ENCODE measurements around the gene PRSS12.

Gene PRSS12

DNA sequence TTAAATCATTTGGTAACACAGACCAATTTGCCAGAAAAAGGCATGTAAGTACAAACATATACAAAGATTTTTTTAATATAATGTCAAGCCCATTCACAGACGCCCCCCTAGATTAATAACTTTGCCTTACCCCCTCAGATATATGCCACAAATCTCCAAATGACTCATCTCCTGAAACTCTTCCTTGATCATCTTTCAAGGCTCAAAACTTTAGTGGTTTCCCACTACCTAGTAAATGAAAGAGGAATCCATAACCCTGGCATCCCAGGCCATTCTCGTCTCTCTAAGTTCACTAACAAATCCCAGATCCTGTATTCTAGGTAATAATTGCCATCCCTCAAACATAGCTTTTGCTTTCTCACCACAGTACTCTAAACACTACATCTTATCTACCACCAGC is 61.9 kb downstream of the PRSS12 start:
- TF ChIP-seq, protein P1, sequence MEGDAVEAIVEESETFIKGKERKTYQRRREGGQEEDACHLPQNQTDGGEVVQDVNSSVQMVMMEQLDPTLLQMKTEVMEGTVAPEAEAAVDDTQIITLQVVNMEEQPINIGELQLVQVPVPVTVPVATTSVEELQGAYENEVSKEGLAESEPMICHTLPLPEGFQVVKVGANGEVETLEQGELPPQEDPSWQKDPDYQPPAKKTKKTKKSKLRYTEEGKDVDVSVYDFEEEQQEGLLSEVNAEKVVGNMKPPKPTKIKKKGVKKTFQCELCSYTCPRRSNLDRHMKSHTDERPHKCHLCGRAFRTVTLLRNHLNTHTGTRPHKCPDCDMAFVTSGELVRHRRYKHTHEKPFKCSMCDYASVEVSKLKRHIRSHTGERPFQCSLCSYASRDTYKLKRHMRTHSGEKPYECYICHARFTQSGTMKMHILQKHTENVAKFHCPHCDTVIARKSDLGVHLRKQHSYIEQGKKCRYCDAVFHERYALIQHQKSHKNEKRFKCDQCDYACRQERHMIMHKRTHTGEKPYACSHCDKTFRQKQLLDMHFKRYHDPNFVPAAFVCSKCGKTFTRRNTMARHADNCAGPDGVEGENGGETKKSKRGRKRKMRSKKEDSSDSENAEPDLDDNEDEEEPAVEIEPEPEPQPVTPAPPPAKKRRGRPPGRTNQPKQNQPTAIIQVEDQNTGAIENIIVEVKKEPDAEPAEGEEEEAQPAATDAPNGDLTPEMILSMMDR (IDR thresholded peaks at IDR 0.05; ENCODE audit: control insufficient read depth, insufficient read depth, low read depth, low read length, missing control alignments): no peak
- H3K4me3 ChIP-seq (ENCODE audit: control insufficient read depth, low read depth, low read length): no peak overlapping the region
- DNase-seq (ENCODE audit: low read depth): no peak

DNA sequence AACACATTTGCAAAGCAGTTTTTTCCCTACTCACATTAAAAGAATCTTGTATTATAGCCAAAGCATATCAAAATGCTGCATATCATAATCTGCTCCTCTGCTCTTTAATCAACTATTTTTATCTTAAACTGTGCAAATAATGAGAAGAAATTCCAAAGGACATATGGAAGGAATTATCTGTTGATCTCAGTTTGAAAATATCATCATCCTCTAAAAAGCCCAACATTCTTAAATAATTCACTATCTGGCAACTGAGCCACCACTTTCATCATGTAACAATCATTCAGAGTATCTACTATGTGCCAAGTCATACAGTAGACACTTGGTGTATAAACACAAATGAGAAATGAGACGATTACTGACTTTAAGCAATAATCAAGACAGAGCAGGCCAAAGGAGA is 63.0 kb downstream of the PRSS12 start:
- TF ChIP-seq, protein P1 (IDR thresholded peaks at IDR 0.05; ENCODE audit: control insufficient read depth, insufficient read depth, low read depth, low read length, missing control alignments): no peak
- peak; percentile 90 for DNase-seq (ENCODE audit: low read depth)
- no peak overlapping the region for H3K4me3 ChIP-seq (ENCODE audit: control insufficient read depth, low read depth, low read length)

DNA sequence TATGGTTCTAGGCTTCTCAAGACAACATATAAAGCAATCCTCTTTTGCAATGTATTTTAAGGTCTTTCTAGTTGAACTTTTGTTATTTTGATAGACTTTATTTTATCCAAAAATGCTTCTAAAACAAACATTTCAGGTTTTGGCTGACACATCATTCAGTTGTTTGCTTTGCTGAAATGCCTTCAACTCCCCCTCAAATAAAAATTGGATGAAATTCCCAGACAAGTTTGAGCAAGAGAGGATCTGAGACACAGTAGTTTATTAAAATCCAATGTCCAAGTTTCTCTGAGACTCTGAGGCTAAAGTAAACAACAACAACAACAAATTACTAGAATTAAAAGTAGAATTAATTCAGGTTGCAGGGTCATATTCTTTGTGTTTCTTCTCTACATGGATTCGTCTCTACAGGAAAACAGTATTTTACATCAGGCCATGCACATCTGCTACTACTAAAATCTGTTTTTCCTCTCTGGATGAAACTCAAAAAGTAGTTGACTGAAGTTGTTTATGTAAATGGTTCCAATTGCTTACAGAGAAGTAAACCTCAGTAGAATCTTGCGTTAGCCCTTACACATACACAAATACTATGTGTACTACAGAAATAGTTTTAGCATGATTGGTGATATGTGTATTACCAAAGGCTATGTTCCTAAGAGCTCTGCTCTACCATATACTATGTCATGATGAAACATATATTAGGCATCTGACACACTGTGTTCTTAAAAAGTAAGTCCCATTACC is 64.9 kb downstream of the PRSS12 start:
- TF ChIP-seq, protein P1 (IDR thresholded peaks at IDR 0.05; ENCODE audit: control insufficient read depth, insufficient read depth, low read depth, low read length, missing control alignments): no peak
- no peak overlapping the region for H3K4me3 ChIP-seq (ENCODE audit: control insufficient read depth, low read depth, low read length)
- DNase-seq (ENCODE audit: low read depth): no peak

DNA sequence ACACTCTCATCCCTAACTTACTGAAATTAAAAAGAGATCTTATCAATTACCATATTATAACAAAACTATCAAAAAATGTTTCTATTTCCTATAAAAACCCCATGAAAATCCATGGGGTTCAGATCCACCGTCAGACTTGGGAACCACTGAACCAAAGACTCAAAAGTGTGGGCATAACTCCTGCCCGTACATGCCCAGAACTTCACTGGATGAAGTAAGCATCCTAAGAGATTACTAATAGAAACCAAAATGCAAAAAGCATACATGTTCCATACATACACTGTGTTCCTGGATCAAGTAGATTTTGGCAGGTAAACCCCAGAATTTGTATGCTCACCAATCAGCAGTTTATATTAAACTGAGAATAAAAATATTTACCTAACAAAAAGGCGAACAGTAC is 66.1 kb downstream of the PRSS12 start:
- no peak overlapping the region for H3K4me3 ChIP-seq (ENCODE audit: control insufficient read depth, low read depth, low read length)
- DNase-seq (ENCODE audit: low read depth): no peak
- TF ChIP-seq, protein P1 (IDR thresholded peaks at IDR 0.05; ENCODE audit: control insufficient read depth, insufficient read depth, low read depth, low read length, missing control alignments): no peak

DNA sequence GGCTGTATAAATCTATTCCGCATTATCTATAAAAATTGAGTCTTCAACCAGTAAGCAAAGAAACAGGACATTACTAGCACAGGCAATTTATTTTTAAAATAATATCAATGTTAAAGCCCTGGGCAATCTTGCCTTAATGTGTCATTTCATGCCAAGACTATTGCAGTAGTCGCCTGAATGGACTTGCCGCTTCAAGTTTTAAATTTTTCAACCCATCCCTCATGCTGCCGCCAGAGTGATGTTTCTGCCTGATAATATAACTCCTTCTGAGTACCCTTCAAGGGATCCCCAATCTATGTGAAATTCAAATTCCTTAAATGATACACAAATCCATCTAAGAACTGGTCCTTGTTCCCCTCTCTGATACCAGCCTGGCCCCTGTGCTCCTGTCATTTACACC is 66.9 kb downstream of the PRSS12 start:
- TF ChIP-seq, protein P1 (IDR thresholded peaks at IDR 0.05; ENCODE audit: control insufficient read depth, insufficient read depth, low read depth, low read length, missing control alignments): no peak
- no peak for DNase-seq (ENCODE audit: low read depth)
- no peak overlapping the region for H3K4me3 ChIP-seq (ENCODE audit: control insufficient read depth, low read depth, low read length)

DNA sequence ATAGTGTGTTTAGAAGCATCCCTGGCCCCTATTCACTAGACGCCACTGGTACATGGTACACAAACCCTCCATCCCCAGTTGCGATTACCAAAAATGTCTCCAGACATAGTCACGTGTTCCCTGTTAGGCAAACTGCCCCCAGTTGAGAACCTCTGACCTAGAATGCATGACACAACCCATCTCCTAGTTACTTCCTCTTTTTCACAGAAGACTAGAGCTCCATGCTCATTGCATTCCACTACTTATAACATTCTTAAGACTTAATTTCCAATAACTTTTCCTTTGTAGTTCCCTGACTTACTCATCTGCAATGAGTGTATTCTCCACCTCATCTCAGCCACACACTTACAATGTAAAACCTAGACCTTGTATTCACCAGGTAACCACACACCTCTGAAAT is 68.6 kb downstream of the PRSS12 start:
- no peak for DNase-seq (ENCODE audit: low read depth)
- TF ChIP-seq, protein P1 (IDR thresholded peaks at IDR 0.05; ENCODE audit: control insufficient read depth, insufficient read depth, low read depth, low read length, missing control alignments): no peak
- H3K4me3 ChIP-seq (ENCODE audit: control insufficient read depth, low read depth, low read length): no peak overlapping the region
